HEK293 (cell line): ENCODE measurements around the gene FLNA.
A peak's percentile ranks its signal among the peaks of the same experiment; 100 is the strongest.
"Not testable (repeated sequence)": the region's sequence is repeated elsewhere in the genome, so short reads cannot be mapped to it uniquely, and the experiment has no call there.

Experiments
- CTCF ChIA-PET: fragments of 350-600 bp; formaldehyde crosslinking; extraction: SDS; loops from one replicate; lab custom pipeline; 2021; ENCODE audit warnings: antibody characterized with exemption; lab: Yijun Ruan, JAX
- POLR2A ChIA-PET: fragments of 300-600 bp; formaldehyde crosslinking; extraction: SDS; loops from one replicate; lab custom pipeline; 2020; ENCODE audit warnings: antibody characterized with exemption, inconsistent platforms; lab: Yijun Ruan, JAX
- H3K27ac ChIP-seq: fragments of 200-500 bp; sonication (Bioruptor generic); 2 replicates; pipeline ENCODE4 v1.5.1; 2014; ENCODE audit warnings: low read depth, low read length, control low read depth, inconsistent platforms; ENCODE audit errors: extremely low read depth
- H3K36me3 ChIP-seq, 2 experiments: fragments of 200-500 bp in 1 of 2; sonication (Bioruptor generic) in 1 of 2; 1 replicate in 1 of 2; 2 replicates in 1 of 2; pipeline ENCODE4 v1.5.1; 2014 to 2017; ENCODE audit warnings: inconsistent platforms in 2 of 2, low read length in 2 of 2; ENCODE audit not compliant: control insufficient read depth in 2 of 2, insufficient read depth in 1 of 2
- H3K4me1 ChIP-seq: fragments of 200-500 bp; sonication (Bioruptor generic); 2 replicates; pipeline ENCODE4 v1.5.1; 2014; ENCODE audit warnings: mild to moderate bottlenecking, low read length, inconsistent platforms; ENCODE audit not compliant: control insufficient read depth, insufficient read depth
- H3K4me3 ChIP-seq: 2 replicates; pipeline ENCODE4 v1.5.1; 2011; ENCODE audit warnings: low read depth, mild to moderate bottlenecking, control low read depth, low read length, moderate library complexity
- H3K9me3 ChIP-seq: fragments of 200-500 bp; sonication (Bioruptor generic); 2 replicates; pipeline ENCODE4 v1.5.1; 2014; ENCODE audit warnings: low read depth, low read length, inconsistent platforms; ENCODE audit not compliant: control insufficient read depth, insufficient read depth
- EGR2 ChIP-seq: fragments of 450-650 bp; formaldehyde crosslinking; IDR thresholded peaks from 2 replicates; pipeline ENCODE4 v1.5.1; 2016; ENCODE audit warnings: low read depth, missing biosample characterization, missing genetic modification characterization
- FEZF1 ChIP-seq: fragments of 450-650 bp; formaldehyde crosslinking; IDR thresholded peaks from 2 replicates; pipeline ENCODE4 v1.5.1; 2016; ENCODE audit warnings: missing biosample characterization, missing genetic modification characterization
- HOXC10 ChIP-seq: sonication (generic); formaldehyde crosslinking; IDR thresholded peaks from 2 replicates; pipeline ENCODE4 v1.8.1; 2023; ENCODE audit warnings: mild to moderate bottlenecking, missing genetic modification reagents
- HOXD13 ChIP-seq: sonication (generic); formaldehyde crosslinking; IDR thresholded peaks from 2 replicates; pipeline ENCODE4 v1.8.0; 2022; ENCODE audit warnings: missing genetic modification reagents, borderline replicate concordance
- KLF9 ChIP-seq: fragments of 450-650 bp; formaldehyde crosslinking; IDR thresholded peaks from 2 replicates; pipeline ENCODE4 v1.5.1; 2016; ENCODE audit warnings: missing biosample characterization, missing genetic modification characterization, low read depth
- MYNN ChIP-seq: fragments of 450-650 bp; formaldehyde crosslinking; IDR thresholded peaks from 2 replicates; pipeline ENCODE4 v1.5.1; 2016; ENCODE audit warnings: missing biosample characterization, missing genetic modification characterization, borderline replicate concordance
- SP3 ChIP-seq: fragments of 450-650 bp; formaldehyde crosslinking; IDR thresholded peaks from 2 replicates; pipeline ENCODE4 v1.5.1; 2016; ENCODE audit warnings: missing biosample characterization, missing genetic modification characterization
- ZBTB21 ChIP-seq: fragments of 450-650 bp; formaldehyde crosslinking; IDR thresholded peaks from 2 replicates; pipeline ENCODE4 v1.5.1; 2017; ENCODE audit warnings: missing biosample characterization, missing genetic modification characterization
- ZEB2 ChIP-seq: fragments of 450-650 bp; formaldehyde crosslinking; IDR thresholded peaks from 2 replicates; pipeline ENCODE4 v1.5.1; 2016; ENCODE audit warnings: missing biosample characterization, missing genetic modification characterization
- ZFHX2 ChIP-seq: fragments of 450-650 bp; formaldehyde crosslinking; conservative IDR thresholded peaks from 2 replicates; pipeline ENCODE4 v1.5.1; 2016; ENCODE audit warnings: missing biosample characterization, missing genetic modification characterization
- ZFP37 ChIP-seq: fragments of 450-650 bp; formaldehyde crosslinking; IDR thresholded peaks from 2 replicates; pipeline ENCODE4 v1.5.1; 2016; ENCODE audit warnings: missing biosample characterization, missing genetic modification characterization
- ZNF146 ChIP-seq: fragments of 450-650 bp; formaldehyde crosslinking; IDR thresholded peaks from 2 replicates; pipeline ENCODE4 v1.5.1; 2016; ENCODE audit warnings: missing biosample characterization, missing genetic modification characterization
- ZNF18 ChIP-seq: fragments of 450-650 bp; formaldehyde crosslinking; IDR thresholded peaks from 2 replicates; pipeline ENCODE4 v1.5.1; 2016; ENCODE audit warnings: missing biosample characterization, missing genetic modification characterization
- ZNF366 ChIP-seq: fragments of 450-650 bp; formaldehyde crosslinking; conservative IDR thresholded peaks from 2 replicates; pipeline ENCODE4 v1.5.1; 2016; ENCODE audit warnings: missing biosample characterization, missing genetic modification characterization
- ZNF404 ChIP-seq: fragments of 450-650 bp; formaldehyde crosslinking; IDR thresholded peaks from 2 replicates; pipeline ENCODE4 v1.5.1; 2017; ENCODE audit warnings: missing biosample characterization, missing genetic modification characterization
- ZNF423 ChIP-seq: fragments of 450-650 bp; formaldehyde crosslinking; IDR thresholded peaks from 2 replicates; pipeline ENCODE4 v1.5.1; 2016; ENCODE audit warnings: missing biosample characterization, missing genetic modification characterization
- ZNF510 ChIP-seq: fragments of 450-650 bp; formaldehyde crosslinking; IDR thresholded peaks from 2 replicates; pipeline ENCODE4 v1.5.1; 2018; ENCODE audit warnings: mild to moderate bottlenecking, missing genetic modification characterization, missing biosample characterization; ENCODE audit not compliant: insufficient replicate concordance
- ZNF558 ChIP-seq: fragments of 450-650 bp; formaldehyde crosslinking; IDR thresholded peaks from 2 replicates; pipeline ENCODE4 v1.5.1; 2016; ENCODE audit warnings: missing biosample characterization, missing genetic modification characterization
- ZNF561 ChIP-seq: fragments of 450-650 bp; IDR thresholded peaks from 2 replicates; pipeline ENCODE4 v1.5.1; 2018; ENCODE audit warnings: missing biosample characterization, missing genetic modification characterization, borderline replicate concordance
- TF ChIP-seq, protein P1 (sequence below): fragments of 450-650 bp; formaldehyde crosslinking; IDR thresholded peaks from 2 replicates; pipeline ENCODE4 v1.5.1; 2016; ENCODE audit warnings: missing biosample characterization, missing genetic modification characterization
- TF ChIP-seq, protein P2 (sequence below): fragments of 450-650 bp; formaldehyde crosslinking; IDR thresholded peaks from 2 replicates; pipeline ENCODE4 v1.5.1; 2016; ENCODE audit warnings: missing biosample characterization, missing genetic modification characterization

FLNA gene

GRCh38 chrX:154401045-154401799, 26.8 kb upstream of the FLNA start (continued):
- TF ChIP-seq, protein P1, sequence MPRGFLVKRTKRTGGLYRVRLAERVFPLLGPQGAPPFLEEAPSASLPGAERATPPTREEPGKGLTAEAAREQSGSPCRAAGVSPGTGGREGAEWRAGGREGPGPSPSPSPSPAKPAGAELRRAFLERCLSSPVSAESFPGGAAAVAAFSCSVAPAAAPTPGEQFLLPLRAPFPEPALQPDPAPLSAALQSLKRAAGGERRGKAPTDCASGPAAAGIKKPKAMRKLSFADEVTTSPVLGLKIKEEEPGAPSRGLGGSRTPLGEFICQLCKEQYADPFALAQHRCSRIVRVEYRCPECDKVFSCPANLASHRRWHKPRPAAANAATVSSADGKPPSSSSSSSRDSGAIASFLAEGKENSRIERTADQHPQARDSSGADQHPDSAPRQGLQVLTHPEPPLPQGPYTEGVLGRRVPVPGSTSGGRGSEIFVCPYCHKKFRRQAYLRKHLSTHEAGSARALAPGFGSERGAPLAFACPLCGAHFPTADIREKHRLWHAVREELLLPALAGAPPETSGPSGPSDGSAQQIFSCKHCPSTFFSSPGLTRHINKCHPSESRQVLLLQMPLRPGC = no peak
- TF ChIP-seq ZNF404 (no peak), ZBTB21 (tag by site-specific recombination) (no peak), ZNF18 (tag by site-specific recombination) (peak; percentile 82; the same call in 1 of the 2 replicates), ZNF146 (tag by site-specific recombination) (no peak)

DNA sequence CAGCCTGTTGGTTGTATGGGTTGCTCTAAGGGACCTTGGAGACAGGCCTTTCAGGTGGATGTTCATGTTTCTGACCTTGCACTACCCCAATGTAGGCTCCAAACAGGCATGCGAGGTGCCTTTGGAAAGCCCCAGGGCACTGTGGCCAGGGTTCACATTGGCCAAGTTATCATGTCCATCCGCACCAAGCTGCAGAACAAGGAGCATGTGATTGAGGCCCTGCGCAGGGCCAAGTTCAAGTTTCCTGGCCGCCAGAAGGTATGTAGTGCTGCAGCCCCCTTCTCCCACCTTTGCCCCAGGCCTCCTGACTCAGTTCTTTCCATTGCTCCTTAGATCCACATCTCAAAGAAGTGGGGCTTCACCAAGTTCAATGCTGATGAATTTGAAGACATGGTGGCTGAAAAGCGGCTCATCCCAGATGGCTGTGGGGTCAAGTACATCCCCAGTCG, 26.0 kb upstream of the FLNA start:
- POLR2A ChIA-PET = interaction anchor here (0.9 to 6.5 kb wide), 3 partner anchors 10 to 127 kb away, joined by 3 to 57 read pairs (median 39); partner anchors contain the start of genes DNASE1L1 and TAFAZZIN
- CTCF ChIA-PET = interaction anchor here (1.0 to 1.9 kb wide), 2 partner anchors 133 to 135 kb away, joined by 3 to 8 read pairs; no protein-coding TSS in a partner anchor
- not testable (repeated sequence) for H3K4me3 ChIP-seq, H3K27ac ChIP-seq, H3K4me1 ChIP-seq, H3K9me3 ChIP-seq
- peaks cover 0 to 44% of the 10 kb centered on the region in 2 experiments; a peak in 1 of 3 replicates for H3K36me3 ChIP-seq

DNA sequence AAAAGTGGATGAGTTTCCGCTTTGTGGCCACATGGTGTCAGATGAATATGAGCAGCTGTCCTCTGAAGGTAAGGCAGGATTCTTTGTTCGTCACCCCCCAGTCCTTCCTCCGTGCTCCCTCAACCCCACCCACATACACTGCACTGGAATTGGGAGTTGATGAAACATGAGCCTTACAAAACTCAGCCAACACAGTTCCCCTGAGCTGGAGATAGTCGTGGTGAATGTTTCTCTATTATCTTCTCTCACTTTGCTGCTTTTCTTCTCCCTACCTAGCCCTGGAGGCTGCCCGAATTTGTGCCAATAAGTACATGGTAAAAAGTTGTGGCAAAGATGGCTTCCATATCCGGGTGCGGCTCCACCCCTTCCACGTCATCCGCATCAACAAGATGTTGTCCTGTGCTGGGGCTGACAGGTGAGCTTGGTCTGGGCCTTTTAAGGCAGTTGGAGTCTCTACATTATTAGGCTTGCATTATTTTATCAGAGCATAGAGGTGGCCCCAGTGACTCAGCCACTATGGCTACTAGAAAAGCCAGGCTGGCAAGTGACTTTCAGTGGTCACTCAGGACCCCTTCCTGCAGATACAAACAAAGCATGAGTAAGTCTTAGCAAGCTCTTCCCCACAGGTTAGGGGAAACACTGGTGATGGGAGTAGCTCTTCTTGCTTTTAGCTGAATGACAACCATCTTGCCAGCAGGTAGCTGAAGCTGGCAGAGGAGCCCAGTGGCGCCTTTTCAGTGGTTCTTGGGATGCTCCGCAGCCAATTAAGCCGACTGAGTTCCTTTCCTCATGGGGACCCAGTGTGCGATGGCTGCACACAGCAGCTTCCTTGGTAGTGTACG, 25.3 kb upstream of the FLNA start:
- Histone ChIP-seq H3K9me3 (no peaks in the 10 kb centered on the region), H3K4me3 (peak overlapping the region; percentile 66), H3K4me1 (no peaks in the 10 kb centered on the region), H3K27ac (peak overlapping the region; percentile 84), H3K36me3 (peaks cover 0 to 44% of the 10 kb centered on the region in 2 experiments; a peak in 1 of 3 replicates)
- ChIA-PET POLR2A (interaction anchor here (0.9 to 6.5 kb wide), 6 partner anchors 11 to 127 kb away, joined by 3 to 57 read pairs (median 15); partner anchors contain the start of genes DNASE1L1, EMD, FLNA and TAFAZZIN), CTCF (interaction anchor here (1.0 to 1.9 kb wide), 7 partner anchors 8 to 135 kb away, joined by 3 to 8 read pairs (median 5); partner anchors contain the start of gene DNASE1L1)
- TF ChIP-seq MYNN (tag by site-specific recombination) (no peak), SP3 (tag by site-specific recombination) (no peak), ZNF558 (no peak), ZEB2 (tag by site-specific recombination) (no peak), ZFHX2 (tag by site-specific recombination) (peak; percentile 42; the same call in 1 of the 2 replicates), HOXC10 (CRISPR knock-in tag) (no peak), ZNF510 (tag by site-specific recombination) (no peak), FEZF1 (0 out of 2 replicates have a peak, but pooled peaks have one; percentile 14), ZNF561 (tag by site-specific recombination) (no peak), EGR2 (tag by site-specific recombination) (0 out of 2 replicates have a peak, but pooled peaks have one; percentile 24), ZNF423 (tag by site-specific recombination) (no peak), KLF9 (no peak), ZFP37 (tag by site-specific recombination) (no peak), ZNF366 (no peak), HOXD13 (CRISPR knock-in tag) (no peak)
- TF ChIP-seq, protein P2, sequence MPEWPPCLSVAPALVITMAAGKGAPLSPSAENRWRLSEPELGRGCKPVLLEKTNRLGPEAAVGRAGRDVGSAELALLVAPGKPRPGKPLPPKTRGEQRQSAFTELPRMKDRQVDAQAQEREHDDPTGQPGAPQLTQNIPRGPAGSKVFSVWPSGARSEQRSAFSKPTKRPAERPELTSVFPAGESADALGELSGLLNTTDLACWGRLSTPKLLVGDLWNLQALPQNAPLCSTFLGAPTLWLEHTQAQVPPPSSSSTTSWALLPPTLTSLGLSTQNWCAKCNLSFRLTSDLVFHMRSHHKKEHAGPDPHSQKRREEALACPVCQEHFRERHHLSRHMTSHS (tag by site-specific recombination) = no peak
